Colonic mucosa (tissue), 4 donors: ENCODE measurements around the gene SLCO1A2. TPM values are rescaled to one million over a fixed set of nuclear protein-coding genes. Genes with fewer than 3 reads are reported as not detected.
"Not testable (repeated sequence)": the region's sequence is repeated elsewhere in the genome, so short reads cannot be mapped to it uniquely, and the experiment has no call there.

Experiments used
- DNase-seq: peaks from one replicate; pipeline ENCODE4 v3.0.0-alpha.2; 2020
- H3K27ac ChIP-seq: fragments of 200-600 bp; one replicate; pipeline ENCODE4 v1.8.0; 2021
- H3K27me3 ChIP-seq: fragments of 200-600 bp; one replicate; pipeline ENCODE4 v1.8.0; 2021
- H3K36me3 ChIP-seq: fragments of 200-600 bp; one replicate; pipeline ENCODE4 v1.8.0; 2021
- H3K4me1 ChIP-seq: fragments of 200-600 bp; one replicate; pipeline ENCODE4 v1.8.0; 2021; ENCODE audit warnings: mild to moderate bottlenecking
- H3K4me3 ChIP-seq: fragments of 200-600 bp; one replicate; pipeline ENCODE4 v1.8.0; 2021
- H3K9ac ChIP-seq, 2 donors: one replicate each; pipeline ENCODE4 v1.7.0; 2013; ENCODE audit warnings: control low read depth in 2 of 2, low read depth in 2 of 2, low read length in 2 of 2
- H3K9me3 ChIP-seq: fragments of 200-600 bp; one replicate; pipeline ENCODE4 v1.8.0; 2021
- CTCF ChIP-seq: fragments of 200-600 bp; IDR thresholded peaks from one replicate; pipeline ENCODE4 v1.8.0; 2022; ENCODE audit warnings: antibody characterized with exemption, mild to moderate bottlenecking
- intact Hi-C: fragments of 100-400 bp; cut with DNase I; formaldehyde crosslinking; loops from one replicate; pipeline ENCODE4 v1.14.1; 2022
- total RNA-seq, 2 donors: library from RNA; stranded (reverse); fragmentation: NEBNext Ultra II Directional in 1 of 2; extraction: Animal tissue kit (Norgen Biotek cat#: 25700) in 1 of 2; gene quantifications; one replicate each; pipeline ENCODE4 v1.2.1, GENCODE V29; 2021
- donor health status: healthy.
- donor health status: DM: no; HTN: no; CAD: no.
- donor health status: DM: no; HTN: no; CAD: no.

Gene SLCO1A2
- total RNA-seq, 2 donors from 2014 or later = not detected

GRCh38 chr12:21370845-21371449 is 36.2 kb upstream of the SLCO1A2 start:
- DNase-seq = no peak
- intact Hi-C loops = no loop called here
- Histone ChIP-seq H3K4me3 (no peak overlapping the region), H3K4me1 (no peaks in the 10 kb centered on the region), H3K27ac (no peak overlapping the region), H3K9ac (no peak overlapping the region), H3K36me3 (no peaks in the 10 kb centered on the region), H3K9me3 (no peaks in the 10 kb centered on the region), H3K27me3 (no peaks in the 10 kb centered on the region)
- no peak for TF ChIP-seq CTCF

- Histone ChIP-seq H3K4me3 (no peak overlapping the region), H3K9ac (no peak overlapping the region), H3K4me1 (no peaks in the 10 kb centered on the region), H3K27me3 (no peaks in the 10 kb centered on the region), H3K36me3 (no peaks in the 10 kb centered on the region), H3K27ac (no peak overlapping the region), H3K9me3 (no peaks in the 10 kb centered on the region)
- no peak for DNase-seq
- no peak for TF ChIP-seq CTCF
- intact Hi-C loops = no loop called here
Observed at GRCh38 chr12:21369141-21369980, 34.6 kb upstream of the SLCO1A2 start.

- H3K27me3 ChIP-seq, intact Hi-C loops, DNase-seq, H3K4me1 ChIP-seq, H3K36me3 ChIP-seq, H3K9ac ChIP-seq, H3K4me3 ChIP-seq, H3K9me3 ChIP-seq, H3K27ac ChIP-seq: not testable (repeated sequence)
Observed at GRCh38 chr12:21360632-21361031, 25.9 kb upstream of the SLCO1A2 start.

- intact Hi-C loops = no loop called here
- Histone ChIP-seq H3K4me3 (no peak overlapping the region), H3K9ac (no peak overlapping the region), H3K36me3 (no peaks in the 10 kb centered on the region), H3K4me1 (no peaks in the 10 kb centered on the region), H3K27me3 (no peaks in the 10 kb centered on the region), H3K27ac (no peak overlapping the region), H3K9me3 (no peaks in the 10 kb centered on the region)
- DNase-seq = no peak
- no peak for TF ChIP-seq CTCF
Observed at GRCh38 chr12:21354641-21355040, 19.9 kb upstream of the SLCO1A2 start.

GRCh38 chr12:21353948-21354347 is 19.2 kb upstream of the SLCO1A2 start:
- no peak for DNase-seq
- Histone ChIP-seq H3K4me3 (no peak overlapping the region), H3K27me3 (no peaks in the 10 kb centered on the region), H3K4me1 (no peaks in the 10 kb centered on the region), H3K36me3 (no peaks in the 10 kb centered on the region), H3K9me3 (no peaks in the 10 kb centered on the region), H3K27ac (no peak overlapping the region), H3K9ac (no peak overlapping the region)
- intact Hi-C loops = no loop called here
- no peak for TF ChIP-seq CTCF

GRCh38 chr12:21353487-21353886 is 18.8 kb upstream of the SLCO1A2 start:
- H3K27me3 ChIP-seq = no peaks in the 10 kb centered on the region
- H3K4me1 ChIP-seq = no peaks in the 10 kb centered on the region
- no peak for TF ChIP-seq CTCF
- no peak overlapping the region for H3K27ac ChIP-seq
- intact Hi-C loops = no loop called here
- no peak overlapping the region for H3K4me3 ChIP-seq
- no peaks in the 10 kb centered on the region for H3K36me3 ChIP-seq
- no peaks in the 10 kb centered on the region for H3K9me3 ChIP-seq
- no peak for DNase-seq
- no peak overlapping the region for H3K9ac ChIP-seq
